GM19463 (cell line): ENCODE measurements around the gene TSPEAR.
"Not testable (repeated sequence)": the region's sequence is repeated elsewhere in the genome, so short reads cannot be mapped to it uniquely, and the experiment has no call there.

Source experiments
- ATAC-seq: cut with Tn5 transposase; IDR thresholded peaks from one replicate; pipeline ENCODE4 v1.9.1; 2021; ENCODE audit warnings: mild to moderate bottlenecking, moderate library complexity; ENCODE audit not compliant: unreplicated experiment

TSPEAR gene

DNA sequence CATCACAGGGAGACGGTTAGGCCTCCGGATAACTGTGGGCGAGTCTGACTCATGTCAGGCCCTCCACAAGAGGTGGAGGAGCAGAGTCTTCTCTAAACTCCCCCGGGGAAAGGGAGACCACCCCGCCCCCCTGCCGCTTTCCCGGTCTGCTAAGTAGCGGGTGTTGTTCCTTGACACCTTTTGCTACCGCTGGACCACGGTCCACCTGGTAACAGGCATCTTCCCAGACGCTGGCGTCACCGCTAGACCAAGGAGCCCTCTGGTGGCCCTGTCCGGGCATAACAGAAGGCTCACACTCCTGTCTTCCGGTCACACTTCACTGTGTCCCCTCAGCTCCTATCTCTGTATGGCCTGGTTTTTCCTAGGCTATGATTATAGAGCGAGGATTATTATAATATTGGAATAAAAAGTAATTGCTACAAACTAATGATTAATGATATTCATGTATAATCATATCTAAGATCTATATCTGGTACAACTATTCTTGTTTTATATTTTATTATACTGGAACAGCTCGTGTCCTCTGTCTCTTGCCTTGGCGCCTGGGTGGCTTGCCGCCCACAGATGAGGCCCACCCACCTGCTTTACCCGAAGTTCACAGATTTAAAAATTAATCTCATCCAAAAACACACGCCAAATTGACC lies 231.7 kb downstream of the TSPEAR start:
- not testable (repeated sequence) for ATAC-seq

DNA sequence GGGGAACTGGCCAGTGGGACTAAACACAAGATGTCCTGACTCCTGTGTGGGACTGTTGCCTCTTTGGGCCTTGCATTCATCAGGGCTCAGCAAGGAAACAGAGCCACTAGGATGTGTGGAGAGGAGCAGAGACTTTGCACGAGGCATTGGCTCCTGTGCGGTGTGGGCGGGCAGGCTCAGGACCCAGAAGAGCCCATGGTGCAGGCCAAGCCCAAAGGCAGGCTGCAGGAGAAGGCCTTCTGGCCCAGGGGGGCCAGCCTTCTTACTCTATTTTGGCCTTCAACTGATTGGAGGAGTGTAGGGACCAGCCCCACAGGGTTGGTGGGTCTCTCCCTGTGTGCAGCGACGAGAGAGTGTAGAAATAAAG lies 232.6 kb downstream of the TSPEAR start:
- no peak for ATAC-seq

DNA sequence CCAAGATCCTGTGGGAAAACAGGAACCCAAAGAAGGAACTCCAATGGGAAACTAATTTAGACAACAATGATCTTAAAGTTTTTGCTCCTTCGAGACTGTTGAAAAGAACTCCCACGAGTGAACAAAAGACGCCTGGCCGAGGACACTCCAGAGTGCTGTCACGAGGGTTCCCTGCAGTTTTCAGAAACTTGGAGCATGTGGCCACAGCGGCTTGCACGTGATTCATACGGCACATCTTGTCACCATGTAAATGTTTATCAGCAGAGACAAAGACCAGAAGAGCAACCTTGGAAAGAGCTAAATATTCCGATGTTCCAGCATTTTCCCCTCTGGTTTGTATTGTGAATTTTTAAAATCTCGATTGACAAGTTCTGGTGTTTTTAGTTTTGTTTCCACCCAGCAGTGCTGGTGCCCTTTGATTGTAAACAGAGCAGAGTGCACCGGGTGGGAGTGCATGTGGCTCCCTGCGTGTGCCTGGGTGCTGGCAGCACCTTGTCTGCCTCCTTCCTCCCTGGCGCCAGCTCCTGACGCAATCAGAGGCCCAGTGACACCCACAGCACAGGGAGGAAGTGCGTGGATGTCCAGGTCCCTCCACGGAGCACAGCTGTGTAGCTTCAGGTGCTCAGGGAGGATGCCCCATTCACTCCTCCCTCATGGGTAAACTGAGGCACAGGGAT lies 233.1 kb downstream of the TSPEAR start:
- no peak for ATAC-seq

DNA sequence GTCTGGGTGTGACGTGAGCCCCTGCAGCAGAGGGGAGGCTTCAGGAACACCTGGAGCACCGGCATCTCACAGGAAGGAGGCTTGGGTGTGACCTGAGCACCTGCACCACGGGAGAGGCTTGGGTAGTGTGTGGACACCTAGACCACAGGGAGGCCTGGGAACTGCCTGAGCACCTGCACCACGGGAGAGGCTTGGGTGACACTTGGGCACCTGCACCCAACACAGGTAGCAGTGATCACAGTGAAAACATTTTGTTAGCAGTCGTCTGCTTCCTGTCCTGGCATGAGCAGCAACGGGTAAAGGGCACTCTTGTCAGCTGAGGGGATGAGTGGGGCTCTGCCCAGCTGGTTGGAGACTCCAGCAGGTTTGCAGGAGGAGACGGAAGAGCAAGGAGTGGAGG lies 233.7 kb downstream of the TSPEAR start:
- no peak for ATAC-seq

DNA sequence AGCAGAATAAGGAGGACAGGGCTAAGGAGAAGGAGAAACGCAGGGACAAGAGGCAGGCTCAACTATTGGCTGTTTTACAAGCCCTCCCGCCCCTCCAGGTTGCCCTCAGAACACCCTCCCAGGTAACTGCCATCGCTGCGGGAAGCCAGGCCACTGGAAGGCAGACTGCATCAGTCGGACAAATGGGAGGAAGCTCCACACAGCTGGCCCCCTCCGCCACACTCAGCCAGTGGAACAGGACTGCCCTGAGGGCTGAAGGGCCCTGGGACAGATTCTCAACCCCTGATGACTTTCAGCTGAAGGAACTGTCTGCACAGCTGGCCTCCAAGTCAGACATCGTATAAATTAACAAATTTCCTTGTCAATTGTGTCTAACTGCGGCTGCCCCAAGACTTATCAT lies 234.2 kb downstream of the TSPEAR start:
- ATAC-seq, result no peak

DNA sequence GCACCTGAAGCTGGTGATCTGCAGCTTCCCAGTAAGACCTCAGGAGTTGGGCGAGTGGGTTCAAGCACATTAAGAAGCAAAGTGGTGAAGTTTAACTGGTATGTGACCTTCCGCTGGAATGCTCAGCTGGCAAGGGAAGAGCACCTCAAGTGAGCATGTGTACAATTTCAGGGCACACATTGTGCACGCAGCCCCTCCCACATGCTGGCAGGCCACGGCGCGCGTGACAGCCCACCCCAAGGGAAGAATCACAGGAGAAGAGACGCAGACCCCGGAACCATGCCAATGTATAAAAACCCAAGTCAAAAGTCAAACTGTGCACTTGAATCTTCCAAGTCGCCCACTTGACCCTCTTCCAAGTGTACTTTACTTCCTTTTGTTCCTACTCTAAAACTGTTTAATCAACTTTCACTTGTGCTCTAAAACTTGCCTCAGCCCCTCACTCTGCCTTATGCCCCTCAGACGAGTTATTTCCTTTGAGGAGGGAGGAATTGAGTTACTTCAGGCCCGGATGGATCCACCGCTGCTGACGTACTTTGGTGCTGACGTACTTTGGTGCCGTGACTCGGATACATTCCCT lies 236.0 kb downstream of the TSPEAR start:
- ATAC-seq, result no peak

DNA sequence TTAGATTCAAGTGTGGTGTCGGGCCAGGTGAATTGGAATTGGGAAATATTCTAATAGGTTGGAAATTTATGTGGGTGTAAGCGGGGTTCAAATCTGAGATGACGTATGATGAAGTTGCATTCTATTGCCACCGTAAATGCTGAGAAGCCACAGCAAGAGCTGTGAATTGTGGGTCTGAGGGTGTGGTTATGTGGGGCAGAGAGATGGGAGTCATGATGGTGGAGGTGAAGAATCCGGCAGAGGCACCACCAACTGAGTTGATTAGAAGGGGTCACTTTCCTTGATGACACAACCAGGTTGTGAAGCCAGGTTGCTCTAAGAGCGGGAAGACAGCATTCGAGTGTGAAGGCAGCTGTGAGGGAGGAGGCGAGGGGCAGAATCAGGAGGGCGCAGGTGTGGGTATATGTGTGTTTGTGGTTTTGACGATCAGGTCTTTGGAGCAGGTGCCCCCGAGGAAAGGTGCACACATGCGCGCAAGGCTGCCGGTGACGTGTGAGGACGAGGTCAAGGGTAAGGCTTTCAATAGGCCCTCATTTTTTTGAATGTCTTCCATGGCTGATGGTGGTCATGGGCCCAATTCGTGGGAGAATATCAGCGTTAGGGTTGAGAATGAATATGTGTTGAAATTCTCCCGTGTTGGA lies 237.3 kb downstream of the TSPEAR start:
- no peak for ATAC-seq

DNA sequence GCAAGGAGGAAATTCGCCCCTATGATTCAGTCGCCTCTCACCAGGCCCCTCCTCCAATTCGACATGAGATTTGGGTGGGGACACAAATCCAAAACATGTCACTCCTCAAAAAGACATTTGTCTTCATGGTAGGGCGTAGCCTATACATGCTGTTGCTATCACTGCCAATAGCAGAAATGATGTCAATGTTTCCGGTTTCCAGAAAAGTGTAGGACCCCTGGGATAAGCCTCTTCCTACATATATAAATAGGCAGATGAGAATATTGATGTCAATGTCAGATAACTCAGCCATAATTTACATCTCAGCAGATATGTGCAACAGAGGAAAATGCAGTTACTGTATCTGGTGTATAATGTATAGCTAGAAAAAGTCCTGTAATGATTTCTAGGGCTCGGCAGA lies 239.4 kb downstream of the TSPEAR start:
- ATAC-seq, result no peak

DNA sequence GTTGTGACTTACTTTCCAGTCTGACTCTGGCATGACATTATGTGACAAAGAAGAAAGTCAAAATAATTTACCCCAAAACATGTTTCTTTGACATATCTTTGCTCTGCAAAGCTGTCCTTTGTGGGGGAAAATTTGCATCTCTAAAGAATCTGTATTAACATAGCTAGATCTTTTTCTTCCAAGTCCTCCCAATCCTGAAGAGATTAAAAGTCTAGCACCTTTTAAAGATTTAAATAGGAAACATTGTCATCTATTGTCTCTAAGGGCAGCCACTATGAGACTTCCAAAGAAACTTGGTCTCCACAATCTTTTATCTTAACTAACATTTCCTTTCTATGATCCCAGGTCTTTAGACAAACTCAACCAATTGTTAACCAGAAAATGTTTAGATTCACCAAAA lies 240.0 kb downstream of the TSPEAR start:
- no peak for ATAC-seq

DNA sequence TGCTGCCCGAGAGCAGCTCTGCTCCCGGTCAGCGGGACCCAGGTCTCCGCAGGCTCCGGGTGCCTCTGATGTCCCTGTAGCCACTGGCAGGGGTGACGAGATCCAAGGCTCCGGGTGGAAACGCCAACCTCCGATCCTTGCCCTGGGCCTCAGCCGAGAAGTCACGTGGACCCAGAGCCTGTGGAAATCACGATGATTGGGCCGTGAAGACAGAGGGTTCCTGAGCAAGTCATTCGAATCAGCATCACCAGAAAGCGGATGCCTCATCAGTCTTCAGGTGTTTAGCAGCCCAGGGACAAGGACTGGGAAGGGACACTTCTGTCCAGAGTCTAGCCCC lies 243.5 kb downstream of the TSPEAR start:
- no peak for ATAC-seq

DNA sequence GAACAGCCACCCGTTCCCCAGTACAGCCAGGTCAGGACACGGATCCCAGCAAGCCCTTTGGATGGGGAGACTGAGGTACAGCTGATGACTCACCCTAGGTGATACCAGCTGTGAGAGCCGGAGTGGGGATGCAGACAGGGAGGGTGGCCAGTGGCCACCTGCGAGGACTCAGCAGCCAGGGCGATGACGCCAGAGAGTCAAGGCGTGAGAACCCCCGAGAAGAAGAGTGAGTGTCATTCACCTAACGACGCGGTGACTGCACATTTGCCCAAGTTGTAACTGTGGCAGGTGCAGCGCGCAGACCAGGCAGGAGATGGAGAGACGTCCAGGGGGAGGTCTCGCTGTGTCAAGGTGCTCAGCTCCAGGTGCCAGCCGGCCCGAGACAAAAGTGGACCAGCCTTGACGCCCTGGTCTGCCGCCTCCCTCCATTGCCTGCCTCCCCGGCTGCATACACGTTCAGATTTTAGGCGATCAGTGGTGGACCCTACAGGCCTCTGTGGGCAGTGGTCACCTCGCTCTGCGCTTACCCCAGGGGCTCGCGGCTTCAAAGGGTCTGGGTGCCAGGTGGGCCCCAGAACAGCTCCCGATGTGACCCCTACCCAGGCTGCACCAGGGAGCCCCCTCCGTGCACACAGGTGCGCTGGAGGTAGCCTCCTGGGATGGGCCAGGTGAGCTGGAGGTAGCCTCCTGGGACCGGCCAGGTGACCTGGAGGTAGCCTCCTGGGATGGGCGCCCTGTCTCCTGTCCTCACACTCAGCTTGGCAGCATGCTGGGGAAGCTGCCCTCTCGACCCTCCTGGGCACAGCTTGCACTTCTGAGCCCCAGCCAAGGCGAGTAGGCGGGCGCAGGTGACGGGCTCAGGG lies 244.1 kb downstream of the TSPEAR start:
- ATAC-seq, result no peak

DNA sequence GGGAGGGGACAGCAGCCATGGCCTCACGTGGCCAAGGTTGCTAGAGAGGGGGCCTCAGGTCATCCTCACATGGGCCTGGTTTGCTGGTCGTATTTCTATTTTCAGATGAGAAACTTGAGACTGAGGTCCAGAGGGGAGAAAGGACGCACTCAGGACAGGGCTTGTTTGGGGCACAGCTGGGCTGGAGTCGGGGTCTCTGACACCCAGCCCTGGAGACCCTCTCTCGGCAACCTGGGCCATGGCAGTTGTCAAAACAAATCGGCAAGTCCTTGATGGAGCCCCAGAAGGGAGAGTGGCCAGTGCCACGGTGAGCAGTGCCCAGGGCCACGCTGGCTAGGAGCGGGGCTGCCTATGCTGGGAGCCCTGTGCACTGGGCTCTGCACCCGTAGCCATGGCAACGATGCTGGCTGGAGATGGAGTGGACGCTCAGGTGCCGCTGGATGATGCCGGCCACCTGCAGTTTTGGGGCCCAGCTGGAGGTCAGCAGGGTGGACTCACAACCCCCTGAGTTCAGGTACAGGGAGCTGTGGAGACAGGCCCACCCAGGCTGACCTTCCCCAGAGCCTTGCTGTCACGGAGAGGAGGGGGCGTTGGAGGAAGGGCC lies 244.9 kb downstream of the TSPEAR start:
- ATAC-seq, result no peak

DNA sequence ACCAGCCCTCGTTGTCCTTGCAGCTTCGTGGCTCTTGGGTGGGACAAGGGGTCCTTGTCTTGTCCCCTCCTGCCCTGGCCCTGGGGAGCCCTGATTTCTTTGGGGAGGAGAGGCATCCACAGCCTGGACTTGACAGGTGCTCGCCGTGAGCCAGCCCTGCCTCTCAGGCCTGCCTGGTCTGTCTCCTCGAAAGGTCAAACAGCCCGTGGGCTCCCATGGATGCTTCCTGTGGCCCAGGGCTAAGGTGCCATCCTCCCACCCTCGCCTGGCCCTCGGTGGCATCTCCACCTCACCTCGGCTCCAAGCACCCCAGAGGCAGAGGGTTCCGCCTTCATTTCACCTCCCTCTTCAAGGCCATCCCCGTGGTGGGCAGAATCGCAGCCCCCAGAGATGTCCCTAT lies 247.0 kb downstream of the TSPEAR start:
- ATAC-seq, result no peak

DNA sequence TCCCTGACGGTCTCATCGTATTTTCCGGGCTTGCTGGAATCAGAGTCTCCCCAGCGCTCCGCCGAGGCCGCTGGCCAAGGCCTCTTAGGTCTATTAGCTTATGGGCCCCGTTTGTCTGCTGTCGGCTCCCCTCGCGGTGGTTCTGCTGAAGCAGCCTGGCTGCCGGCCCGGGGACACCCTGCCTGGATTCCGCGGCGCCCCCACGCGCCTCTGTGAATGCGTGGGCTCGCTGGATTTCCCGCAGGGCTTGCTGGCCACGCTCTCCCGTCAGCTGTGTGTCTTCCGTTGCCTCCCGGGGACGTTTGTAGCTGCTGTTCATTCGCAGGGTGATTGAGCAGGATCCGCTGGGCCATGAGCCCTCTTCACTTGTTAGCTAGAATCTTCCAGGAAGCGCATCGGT lies 247.6 kb downstream of the TSPEAR start:
- no peak for ATAC-seq

DNA sequence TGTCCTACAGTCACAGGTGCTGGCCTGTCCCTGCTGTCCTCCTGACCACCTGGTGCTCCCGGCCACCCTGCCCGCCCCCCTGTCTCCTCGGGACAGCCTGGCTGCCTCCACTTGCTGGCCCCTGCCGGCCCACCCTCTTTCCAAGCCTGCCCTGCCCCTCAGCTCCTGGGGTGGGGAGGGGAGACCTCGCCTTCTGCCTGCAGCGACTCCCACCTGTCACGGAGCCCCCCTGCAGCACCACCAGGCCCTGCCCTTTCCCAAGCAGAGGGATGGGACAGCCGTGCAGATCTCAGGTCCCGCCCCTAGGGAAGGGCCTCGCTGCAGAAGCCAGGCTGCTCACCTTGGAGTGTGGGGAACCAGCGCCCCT lies 248.6 kb downstream of the TSPEAR start:
- no peak for ATAC-seq

DNA sequence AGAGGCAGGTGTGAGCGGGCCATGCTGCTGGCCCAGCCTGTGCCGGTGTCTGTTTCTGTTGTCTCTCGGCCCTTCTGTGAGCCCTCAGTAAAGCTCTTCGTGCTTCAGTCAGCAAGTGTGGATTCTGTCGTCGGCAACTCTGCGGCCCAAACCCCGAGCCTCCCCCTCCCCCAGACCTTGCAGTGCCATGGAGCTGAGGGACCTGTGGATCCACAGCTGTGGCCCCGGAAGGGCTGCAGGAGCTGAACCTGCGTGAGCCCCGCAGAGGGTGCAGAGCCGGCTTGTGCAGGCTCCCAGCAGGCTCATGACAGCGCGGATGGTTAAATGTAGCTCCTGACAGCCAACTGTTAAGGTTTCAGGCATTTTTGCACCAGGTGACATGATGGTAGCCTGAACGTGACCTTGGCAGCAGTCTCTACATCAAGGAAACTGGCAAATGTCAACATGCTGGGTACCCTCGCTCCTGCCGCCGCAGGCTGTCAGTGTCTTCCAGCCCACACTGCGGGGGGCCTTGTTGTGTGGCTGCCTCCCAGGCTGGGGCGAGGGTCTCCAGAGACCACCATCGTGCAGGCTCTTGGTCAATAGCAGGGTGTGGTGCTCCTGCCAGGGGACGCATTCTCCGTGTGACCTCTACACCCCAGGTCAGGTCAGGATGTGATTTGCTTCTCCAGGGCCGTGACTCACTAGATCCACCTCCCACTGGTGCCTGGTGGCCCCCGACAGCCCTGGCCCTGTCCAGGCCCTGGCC lies 249.1 kb downstream of the TSPEAR start:
- ATAC-seq, result no peak

DNA sequence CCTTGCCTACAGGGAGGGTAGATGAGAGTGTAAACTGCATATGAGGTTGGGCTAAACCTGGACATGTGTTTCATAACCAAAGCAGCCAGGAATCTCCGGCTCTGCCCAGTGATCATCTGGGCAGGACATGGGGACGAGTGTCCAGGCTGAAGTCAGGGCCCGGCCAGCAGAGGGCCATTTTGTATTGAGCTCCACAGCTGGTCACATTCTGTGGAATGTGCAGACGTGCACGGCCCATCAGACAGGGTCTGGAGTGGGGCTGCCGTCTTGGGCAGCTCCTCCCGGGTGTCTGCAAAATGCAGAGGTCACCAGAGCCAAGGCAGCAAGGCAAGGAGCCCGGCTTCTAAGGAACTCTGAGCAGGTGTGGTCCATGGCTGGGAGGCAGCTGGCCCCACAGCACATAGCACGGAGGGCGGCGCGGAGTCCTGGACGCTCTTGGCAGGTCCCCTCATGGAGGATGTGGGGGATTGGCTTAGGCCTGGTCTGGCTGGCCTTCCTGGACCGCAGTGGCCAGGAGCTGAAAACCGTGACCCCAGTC lies 249.8 kb downstream of the TSPEAR start:
- ATAC-seq, result no peak

DNA sequence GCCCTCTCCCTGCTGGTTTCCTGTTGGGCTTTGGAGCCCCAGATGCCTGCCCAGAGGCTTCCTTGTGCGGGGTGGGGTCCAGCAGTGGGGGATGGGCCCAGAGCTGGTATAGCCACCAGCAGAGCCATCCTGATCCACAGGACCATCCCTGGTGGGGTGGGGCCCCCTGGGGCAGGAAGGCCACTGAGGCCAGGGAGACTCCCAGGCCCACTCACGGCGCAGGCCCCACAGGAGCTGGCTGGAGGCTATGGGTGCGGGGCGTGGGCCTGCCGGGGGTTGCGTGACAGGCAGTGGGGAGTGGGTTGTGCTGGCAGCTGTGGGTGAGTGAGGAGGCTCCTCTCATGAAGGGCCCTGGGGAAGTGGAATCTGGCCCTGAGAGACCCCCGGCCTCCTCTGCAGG lies 250.4 kb downstream of the TSPEAR start:
- ATAC-seq, result no peak

DNA sequence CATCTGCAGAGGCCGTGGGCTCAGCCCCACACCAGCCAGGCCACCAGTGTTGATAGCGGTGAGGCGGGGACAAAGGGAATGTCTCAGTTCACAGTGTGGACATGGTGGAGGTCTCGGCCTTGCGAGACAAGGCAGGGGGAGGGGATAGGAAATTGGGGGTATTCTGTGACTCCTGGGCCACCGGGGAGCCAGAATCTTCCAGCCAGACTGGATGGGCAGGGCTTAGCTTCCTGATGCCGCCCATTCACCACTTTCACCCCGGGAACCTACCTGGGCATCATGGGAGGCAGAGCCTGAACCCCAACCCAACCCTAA lies 251.0 kb downstream of the TSPEAR start:
- no peak for ATAC-seq

DNA sequence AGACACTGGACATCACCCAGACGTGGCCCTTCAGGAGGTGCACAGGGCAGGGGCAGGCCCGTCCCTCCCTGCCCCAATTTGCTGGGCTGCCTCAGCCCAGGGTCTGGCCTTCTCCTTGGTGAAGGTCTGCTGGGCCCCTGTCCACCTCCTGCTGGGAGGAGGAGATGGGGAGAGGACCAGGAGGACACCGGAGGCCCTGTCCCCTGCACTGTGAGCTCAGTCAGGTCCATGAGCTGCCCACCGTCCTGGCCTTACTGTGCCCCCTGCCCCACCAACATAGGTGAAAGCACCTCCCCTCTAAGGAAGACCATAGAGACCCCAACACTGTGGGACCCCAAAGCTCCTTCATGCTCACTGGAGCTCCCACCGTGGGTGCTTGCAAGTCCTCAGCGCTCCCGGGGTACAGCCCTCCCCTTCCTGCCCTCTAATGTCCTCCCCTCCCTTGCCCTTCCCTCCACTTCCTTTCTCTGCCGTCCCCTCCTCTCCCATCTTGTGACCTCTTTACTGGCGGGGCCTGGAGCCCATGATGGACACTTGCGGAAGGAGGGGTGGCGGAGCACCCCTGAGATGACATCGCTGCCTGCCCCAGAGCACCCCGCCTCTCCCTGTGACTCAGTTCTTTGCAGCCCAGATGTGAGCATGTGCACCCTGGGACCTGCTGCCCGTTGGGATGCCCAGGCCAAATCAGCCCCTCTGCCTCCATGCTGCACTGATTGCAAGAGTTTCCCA lies 251.5 kb downstream of the TSPEAR start:
- ATAC-seq, result no peak
